CD4-positive, CD25-positive, alpha-beta regulatory T cell (primary cell): ENCODE data around the gene HPX. TPM values are rescaled to one million over a fixed set of nuclear protein-coding genes. Genes with fewer than 3 reads are reported as not detected.
A peak's percentile ranks its signal among the peaks of the same experiment; 100 is the strongest.
"Not testable (repeated sequence)": the region's sequence is repeated elsewhere in the genome, so short reads cannot be mapped to it uniquely, and the experiment has no call there.

Source experiments
- ATAC-seq, 2 donors: fragments of 150-1000 bp; cut with Tn5 transposase; one replicate each; pipeline ENCODE4 v1.10.0; 2021; ENCODE audit warnings: low read depth in 2 of 2, moderate number of reproducible peaks in 2 of 2, moderate library complexity in 1 of 2
- DNase-seq, 3 donors: peaks; one replicate each; pipeline versions ENCODE4 v3.0.0 to v3.0.0-alpha.2; 2012 to 2022; ENCODE audit warnings: mixed read lengths in 1 of 3
- H3K27ac ChIP-seq: one replicate; pipeline ENCODE4 v1.7.0; 2013; ENCODE audit warnings: mild to moderate bottlenecking, low read length; ENCODE audit not compliant: insufficient read depth, poor library complexity, severe bottlenecking
- H3K27me3 ChIP-seq: one replicate; pipeline ENCODE4 v1.7.0; 2013; ENCODE audit warnings: low read length; ENCODE audit not compliant: control insufficient read depth, insufficient read depth
- H3K36me3 ChIP-seq: one replicate; pipeline ENCODE4 v1.7.0; 2013; ENCODE audit warnings: mild to moderate bottlenecking, low read length, moderate library complexity; ENCODE audit not compliant: control insufficient read depth, insufficient read depth
- H3K4me1 ChIP-seq: 2 replicates; pipeline ENCODE4 v1.7.0; 2013; ENCODE audit warnings: mild to moderate bottlenecking, low read length; ENCODE audit not compliant: insufficient read depth, control insufficient read depth, poor library complexity, severe bottlenecking
- H3K4me3 ChIP-seq: one replicate; pipeline ENCODE4 v1.7.0; 2013; ENCODE audit warnings: low read depth, mild to moderate bottlenecking, low read length, moderate library complexity
- H3K9me3 ChIP-seq, 2 experiments: 1 replicate in 1 of 2; 2 replicates in 1 of 2; pipeline ENCODE4 v1.7.0; 2013; ENCODE audit warnings: low read length in 2 of 2, mild to moderate bottlenecking in 1 of 2, moderate library complexity in 1 of 2; ENCODE audit not compliant: control insufficient read depth in 2 of 2
- H3K27ac Mint-ChIP-seq, 3 donors: one replicate each; pipeline ENCODE4 v1.8.0; 2020 to 2022; ENCODE audit warnings: mild to moderate bottlenecking in 3 of 3, mixed read lengths in 3 of 3, moderate library complexity in 2 of 3
- H3K27me3 Mint-ChIP-seq: one replicate; pipeline ENCODE4 v1.8.0; 2022; ENCODE audit warnings: mild to moderate bottlenecking, mixed read lengths
- H3K36me3 Mint-ChIP-seq: one replicate; pipeline ENCODE4 v1.8.0; 2020; ENCODE audit warnings: mixed read lengths
- H3K4me1 Mint-ChIP-seq, 4 donors: one replicate each; pipeline ENCODE4 v1.8.0; 2020 to 2022; ENCODE audit warnings: mixed read lengths in 4 of 4, mild to moderate bottlenecking in 1 of 4
- H3K4me3 Mint-ChIP-seq, 4 donors: one replicate each; pipeline ENCODE4 v1.8.0; 2020 to 2022; ENCODE audit warnings: mild to moderate bottlenecking in 4 of 4, mixed read lengths in 4 of 4, moderate library complexity in 3 of 4
- H3K9me3 Mint-ChIP-seq, 7 donors: one replicate each; pipeline ENCODE4 v1.8.0; 2020 to 2022; ENCODE audit warnings: mixed read lengths in 7 of 7, mild to moderate bottlenecking in 3 of 7, moderate library complexity in 2 of 7
- polyA plus RNA-seq, 4 donors: library from polyadenylated mRNA; unstranded; fragments of 300-500 nt; fragmentation: Illumina TruSeq; gene quantifications; one replicate each; pipeline ENCODE4 v1.2.3, GENCODE V29; 2021
- total RNA-seq: library from RNA; stranded (reverse); gene quantifications from one replicate; pipeline ENCODE4 v1.2.3, GENCODE V29; 2022

Gene HPX
- total and polyA plus RNA-seq, 5 donors from 2014 or later = 1.5 TPM; not detected in 4

DNA sequence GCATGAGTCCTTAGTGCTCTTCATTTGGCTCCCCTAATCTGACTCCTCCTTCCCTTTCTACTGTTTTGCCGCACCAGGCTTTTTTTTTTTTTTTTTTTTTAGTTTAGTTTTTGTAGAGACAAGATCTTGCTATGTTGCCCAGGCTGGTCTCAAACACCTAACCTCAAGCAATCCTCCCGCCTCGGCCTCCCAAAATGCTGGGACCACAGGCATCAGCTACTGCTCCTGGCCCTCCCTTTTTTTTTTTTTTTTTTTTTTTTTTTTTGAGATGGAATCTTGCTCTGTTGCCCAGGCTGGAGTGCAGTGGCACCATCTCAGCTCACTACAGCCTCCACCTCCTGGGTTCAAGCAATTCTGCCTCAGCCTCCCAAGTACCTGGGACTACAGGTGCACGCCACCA lies 48.5 kb downstream of the HPX start:
- Histone ChIP-seq H3K4me3 (peak overlapping the region; percentile 40), H3K27ac (peak overlapping the region; percentile 55), H3K4me1 (peaks cover 45% of the 10 kb centered on the region), H3K36me3 (peaks cover 23% of the 10 kb centered on the region)
- H3K27ac Mint-ChIP-seq = peak overlapping the region in 2 of 3 donors; percentile 55 to 97
- not testable (repeated sequence) for H3K27me3 Mint-ChIP-seq, ATAC-seq, H3K9me3 Mint-ChIP-seq, H3K27me3 ChIP-seq, H3K9me3 ChIP-seq, DNase-seq
- peaks cover 18% of the 10 kb centered on the region for H3K36me3 Mint-ChIP-seq
- H3K4me1 Mint-ChIP-seq = peaks cover 33 to 81% (median 44%) of the 10 kb centered on the region in 4 donors
- peak overlapping the region; percentile 85 to 94 (median 92) for H3K4me3 Mint-ChIP-seq

DNA sequence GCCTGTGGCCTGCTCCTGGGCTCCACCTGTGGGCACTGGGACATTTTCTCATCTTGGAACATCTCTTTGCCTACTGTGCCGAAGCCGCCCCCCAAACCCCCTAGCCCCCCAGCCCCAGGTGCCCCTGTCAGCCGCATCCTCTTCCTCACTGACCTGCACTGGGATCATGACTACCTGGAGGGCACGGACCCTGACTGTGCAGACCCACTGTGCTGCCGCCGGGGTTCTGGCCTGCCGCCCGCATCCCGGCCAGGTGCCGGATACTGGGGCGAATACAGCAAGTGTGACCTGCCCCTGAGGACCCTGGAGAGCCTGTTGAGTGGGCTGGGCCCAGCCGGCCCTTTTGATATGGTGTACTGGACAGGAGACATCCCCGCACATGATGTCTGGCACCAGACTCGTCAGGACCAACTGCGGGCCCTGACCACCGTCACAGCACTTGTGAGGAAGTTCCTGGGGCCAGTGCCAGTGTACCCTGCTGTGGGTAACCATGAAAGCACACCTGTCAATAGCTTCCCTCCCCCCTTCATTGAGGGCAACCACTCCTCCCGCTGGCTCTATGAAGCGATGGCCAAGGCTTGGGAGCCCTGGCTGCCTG lies 49.2 kb downstream of the HPX start:
- no peaks in the 10 kb centered on the region for H3K27me3 Mint-ChIP-seq
- H3K9me3 Mint-ChIP-seq = no peaks in the 10 kb centered on the region
- Histone ChIP-seq H3K27me3 (no peaks in the 10 kb centered on the region), H3K9me3 (no peaks in the 10 kb centered on the region), H3K36me3 (peaks cover 17% of the 10 kb centered on the region), H3K27ac (peak overlapping the region; percentile 91), H3K4me1 (peaks cover 45% of the 10 kb centered on the region), H3K4me3 (peak overlapping the region; percentile 86)
- H3K27ac Mint-ChIP-seq = peak overlapping the region; percentile 86 to 97 (median 95)
- ATAC-seq (no peak), DNase-seq (no peak)
- peaks cover 18% of the 10 kb centered on the region for H3K36me3 Mint-ChIP-seq
- H3K4me1 Mint-ChIP-seq = peaks cover 27 to 75% (median 43%) of the 10 kb centered on the region in 4 donors
- H3K4me3 Mint-ChIP-seq = peak overlapping the region; percentile 91 to 97 (median 94)

DNA sequence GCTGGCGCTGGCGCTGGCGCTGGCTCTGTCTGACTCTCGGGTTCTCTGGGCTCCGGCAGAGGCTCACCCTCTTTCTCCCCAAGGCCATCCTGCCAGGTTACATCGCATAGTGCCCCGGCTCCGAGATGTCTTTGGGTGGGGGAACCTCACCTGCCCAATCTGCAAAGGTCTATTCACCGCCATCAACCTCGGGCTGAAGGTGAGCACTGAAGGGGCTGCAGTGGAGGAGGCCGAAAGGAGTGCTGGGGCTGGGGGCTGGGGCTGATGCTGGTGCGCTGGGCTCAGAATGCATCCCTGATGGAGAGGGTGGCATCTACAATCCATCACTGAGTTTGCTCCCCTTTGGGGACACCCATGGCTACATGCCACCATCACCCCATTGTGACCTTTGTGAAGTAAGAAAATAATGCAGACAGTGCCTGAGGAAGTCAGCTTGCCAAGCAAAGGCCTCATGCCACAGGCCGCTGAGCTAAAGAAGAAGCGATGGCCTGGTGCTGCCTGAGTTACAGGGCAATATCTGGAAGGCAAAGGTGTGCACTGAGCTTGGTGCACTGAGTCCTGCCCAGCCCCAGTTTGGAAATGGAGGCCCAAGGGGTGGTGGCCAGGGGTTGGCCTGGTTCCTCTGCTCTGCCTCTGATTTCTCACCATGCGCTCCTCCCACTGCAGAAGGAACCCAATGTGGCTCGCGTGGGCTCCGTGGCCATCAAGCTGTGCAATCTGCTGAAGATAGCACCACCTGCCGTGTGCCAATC lies 49.9 kb downstream of the HPX start:
- H3K4me1 ChIP-seq = peaks cover 45% of the 10 kb centered on the region
- ATAC-seq = no peak
- peak overlapping the region; percentile 86 for H3K4me3 ChIP-seq

DNA sequence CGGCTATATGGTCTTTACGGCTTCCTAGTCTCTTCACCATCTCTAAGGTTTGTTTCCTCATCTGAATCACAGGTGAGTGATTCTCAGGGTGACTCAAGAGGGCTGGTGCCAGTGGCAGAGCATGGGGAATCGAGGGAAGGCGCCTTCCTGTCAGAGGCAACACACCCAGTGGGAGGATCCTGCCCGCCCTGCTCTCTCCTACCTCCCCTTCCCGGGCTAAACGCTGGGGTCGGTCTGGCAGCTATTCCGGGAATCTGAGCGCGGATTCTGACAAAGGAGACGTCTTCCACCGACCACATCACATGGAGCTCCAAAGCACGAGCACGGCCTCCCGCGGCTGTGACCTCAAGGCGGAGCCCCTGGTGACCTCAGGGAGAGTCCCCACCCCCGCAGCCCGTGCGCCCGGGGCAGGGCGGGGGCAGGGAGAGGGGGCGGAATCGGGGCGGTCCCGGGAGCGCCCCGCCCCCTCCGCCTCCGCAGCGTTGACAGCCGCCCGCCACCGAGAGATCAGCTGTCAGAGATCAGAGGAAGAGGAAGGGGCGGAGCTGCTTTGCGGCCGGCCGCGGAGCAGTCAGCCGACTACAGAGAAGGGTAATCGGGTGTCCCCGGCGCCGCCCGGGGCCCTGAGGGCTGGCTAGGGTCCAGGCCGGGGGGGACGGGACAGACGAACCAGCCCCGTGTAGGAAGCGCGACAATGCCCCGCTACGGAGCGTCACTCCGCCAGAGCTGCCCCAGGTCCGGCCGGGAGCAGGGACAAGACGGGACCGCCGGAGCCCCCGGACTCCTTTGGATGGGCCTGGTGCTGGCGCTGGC lies 50.7 kb downstream of the HPX start, which contains the start of gene SMPD1:
Gene SMPD1, plus strand, starts transcription at position 570 of the 813 bp plus-strand sequence. Its CDS starts 125 bp downstream, at position 695.
- no peaks in the 10 kb centered on the region for H3K9me3 ChIP-seq
- Mint-ChIP-seq H3K4me1 (peaks cover 22 to 70% (median 43%) of the 10 kb centered on the region in 4 donors), H3K9me3 (no peaks in the 10 kb centered on the region), H3K27ac (peak within 1 kb of the TSS; percentile 87 to 98 (median 97)), H3K36me3 (peaks cover 10% of the 10 kb centered on the region), H3K27me3 (no peaks in the 10 kb centered on the region), H3K4me3 (peak within 1 kb of the TSS; percentile 91 to 97 (median 94))
- peak; percentile 90 to 95 (median 91) for DNase-seq
- ATAC-seq = peak; percentile 88 to 93
- peak within 1 kb of the TSS; percentile 91 for H3K27ac ChIP-seq
- H3K36me3 ChIP-seq = peaks cover 15% of the 10 kb centered on the region
- H3K27me3 ChIP-seq = no peaks in the 10 kb centered on the region
- peaks cover 45% of the 10 kb centered on the region for H3K4me1 ChIP-seq
- peak within 1 kb of the TSS; percentile 86 for H3K4me3 ChIP-seq

More for the DNA sequence above, 49.9 kb downstream of the HPX start:
- peak in 2 of 3 donors; percentile 33 to 38 for DNase-seq
- H3K27ac Mint-ChIP-seq = peak overlapping the region; percentile 86 to 97 (median 95)
- Histone ChIP-seq H3K27ac (peak overlapping the region; percentile 91), H3K9me3 (no peaks in the 10 kb centered on the region), H3K36me3 (peaks cover 16% of the 10 kb centered on the region), H3K27me3 (no peaks in the 10 kb centered on the region)
- H3K9me3 Mint-ChIP-seq = no peaks in the 10 kb centered on the region
- peaks cover 12% of the 10 kb centered on the region for H3K36me3 Mint-ChIP-seq
- no peaks in the 10 kb centered on the region for H3K27me3 Mint-ChIP-seq
- peak overlapping the region; percentile 91 to 97 (median 94) for H3K4me3 Mint-ChIP-seq
- peaks cover 22 to 69% (median 39%) of the 10 kb centered on the region in 4 donors for H3K4me1 Mint-ChIP-seq

DNA sequence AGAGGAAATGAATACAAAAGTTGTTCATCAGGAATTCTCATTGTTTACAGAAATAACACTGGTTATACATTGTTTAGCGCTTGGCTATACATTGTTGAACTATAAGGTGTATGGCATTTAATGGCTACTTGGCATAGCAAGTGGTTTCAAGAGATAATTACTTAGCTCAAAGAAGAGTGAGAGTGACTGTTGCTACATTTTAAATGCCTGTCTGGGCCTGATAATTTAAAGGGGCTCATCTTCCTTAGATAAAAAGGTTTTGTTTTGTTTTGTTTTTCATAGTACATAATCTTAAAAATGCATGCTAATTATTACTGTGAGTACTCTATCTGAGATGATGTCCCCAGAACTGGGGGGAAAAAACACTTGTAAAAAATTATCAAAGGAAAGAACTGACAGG lies 52.0 kb downstream of the HPX start:
- no peaks in the 10 kb centered on the region for H3K9me3 Mint-ChIP-seq
- H3K4me1 Mint-ChIP-seq = peaks cover 22 to 58% (median 43%) of the 10 kb centered on the region in 4 donors
- ATAC-seq (no peak), DNase-seq (no peak)
- no peak overlapping the region for H3K27ac ChIP-seq
- H3K36me3 Mint-ChIP-seq = peaks cover 10% of the 10 kb centered on the region
- no peak overlapping the region for H3K4me3 ChIP-seq
- peak overlapping the region in 3 of 4 donors; percentile 35 to 97 (median 91) for H3K4me3 Mint-ChIP-seq
- peaks cover 9% of the 10 kb centered on the region for H3K36me3 ChIP-seq
- H3K27ac Mint-ChIP-seq = peak overlapping the region in 2 of 3 donors; percentile 90 to 97
- H3K27me3 ChIP-seq = no peaks in the 10 kb centered on the region
- H3K9me3 ChIP-seq = no peaks in the 10 kb centered on the region
- H3K27me3 Mint-ChIP-seq = no peaks in the 10 kb centered on the region
- peaks cover 40% of the 10 kb centered on the region for H3K4me1 ChIP-seq

DNA sequence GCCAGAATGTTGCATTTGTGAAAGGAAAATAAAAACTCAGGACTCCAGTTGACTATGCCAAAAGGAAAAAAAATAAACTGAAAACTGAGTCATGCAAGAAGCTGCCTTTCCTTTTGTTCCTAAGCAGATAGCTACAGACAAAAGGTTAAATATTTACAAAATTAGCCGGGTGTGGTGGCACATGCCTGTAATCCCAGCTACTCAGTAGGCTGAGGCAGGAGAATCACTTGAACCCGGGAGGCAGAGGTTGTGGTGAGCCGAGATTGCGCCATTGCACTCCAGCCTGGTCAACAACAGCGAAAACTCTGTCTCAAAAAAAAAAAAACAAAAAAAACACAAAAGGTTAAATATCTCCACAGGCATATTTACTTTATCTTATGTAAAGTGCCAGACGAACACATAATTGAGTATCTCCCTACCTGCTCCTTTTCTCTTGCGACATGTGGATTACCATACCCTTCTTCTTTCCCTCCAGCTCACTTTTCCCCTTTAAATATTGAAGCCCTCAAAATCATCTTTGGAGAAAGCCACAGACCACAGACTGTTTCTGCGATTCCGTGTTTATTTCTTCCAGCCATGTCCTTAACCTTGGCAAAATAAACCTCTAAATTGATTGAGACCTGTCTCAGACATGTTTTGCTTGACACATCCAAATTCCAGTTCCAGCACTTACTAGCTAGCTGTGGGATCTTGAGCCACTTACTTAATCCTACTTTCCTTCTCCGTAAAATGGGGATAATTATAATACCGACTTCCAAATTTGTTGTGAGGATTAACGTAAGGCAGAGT lies 52.8 kb downstream of the HPX start:
- ATAC-seq (no peak), DNase-seq (no peak)
- Mint-ChIP-seq H3K27me3 (no peaks in the 10 kb centered on the region), H3K9me3 (no peaks in the 10 kb centered on the region), H3K4me1 (peaks cover 22 to 53% (median 38%) of the 10 kb centered on the region in 4 donors), H3K4me3 (peak overlapping the region in 1 of 4 donors; percentile 97), H3K27ac (peak overlapping the region; percentile 26 to 90 (median 72)), H3K36me3 (peaks cover 7% of the 10 kb centered on the region)
- no peaks in the 10 kb centered on the region for H3K9me3 ChIP-seq
- H3K36me3 ChIP-seq = peaks cover 1% of the 10 kb centered on the region
- no peak overlapping the region for H3K27ac ChIP-seq
- no peak overlapping the region for H3K4me3 ChIP-seq
- peaks cover 33% of the 10 kb centered on the region for H3K4me1 ChIP-seq
- H3K27me3 ChIP-seq = no peaks in the 10 kb centered on the region
